Loucy (cell line): ENCODE data around the gene JAZF1.

Source experiments
- H2AFZ ChIP-seq: fragments of 200-600 bp; sonication (generic); 2 replicates; pipeline ENCODE4 v1.6.0; 2016; ENCODE audit warnings: antibody characterized with exemption, mild to moderate bottlenecking, low read length, moderate library complexity
- H3F3A ChIP-seq: fragments of 200-600 bp; 2 replicates; pipeline ENCODE4 v1.6.0; 2016; ENCODE audit warnings: antibody characterized with exemption, low read depth, mild to moderate bottlenecking
- H3K27me3 ChIP-seq: fragments of 200-600 bp; sonication (generic); 2 replicates; pipeline ENCODE4 v1.6.1; 2014; ENCODE audit warnings: low read length, mild to moderate bottlenecking; ENCODE audit not compliant: insufficient read depth, poor library complexity, severe bottlenecking
- H3K36me3 ChIP-seq: fragments of 200-600 bp; sonication (generic); 2 replicates; pipeline ENCODE4 v1.6.1; 2016; ENCODE audit warnings: low read length; ENCODE audit not compliant: insufficient read depth
- H3K4me1 ChIP-seq: fragments of 200-600 bp; sonication (generic); 2 replicates; pipeline ENCODE4 v1.5.1; 2014; ENCODE audit warnings: low read length, mild to moderate bottlenecking; ENCODE audit not compliant: insufficient read depth, poor library complexity, severe bottlenecking
- H3K4me2 ChIP-seq: fragments of 200-600 bp; sonication (generic); 2 replicates; pipeline ENCODE4 v1.6.0; 2014; ENCODE audit warnings: antibody characterized with exemption, low read length, low read depth, mild to moderate bottlenecking; ENCODE audit not compliant: poor library complexity, severe bottlenecking
- H3K4me3 ChIP-seq: fragments of 200-600 bp; sonication (generic); 2 replicates; pipeline ENCODE4 v1.5.1; 2014; ENCODE audit warnings: low read length, mild to moderate bottlenecking, mixed read lengths; ENCODE audit not compliant: poor library complexity, severe bottlenecking
- H3K79me2 ChIP-seq: fragments of 200-600 bp; sonication (generic); 2 replicates; pipeline ENCODE4 v1.6.1; 2014; ENCODE audit warnings: low read length; ENCODE audit not compliant: insufficient read depth
- H3K9ac ChIP-seq: fragments of 200-600 bp; sonication (generic); 2 replicates; pipeline ENCODE4 v1.6.0; 2014; ENCODE audit warnings: mild to moderate bottlenecking, low read depth, low read length, moderate library complexity; ENCODE audit not compliant: poor library complexity, severe bottlenecking
- H3K9me2 ChIP-seq: fragments of 200-600 bp; sonication (generic); replicated peaks from 2 replicates; pipeline ENCODE4 v1.6.1; 2016; ENCODE audit warnings: low read depth, low read length, mixed read lengths
- H3K9me3 ChIP-seq: fragments of 200-600 bp; sonication (generic); 2 replicates; pipeline ENCODE4 v1.6.1; 2014; ENCODE audit warnings: mild to moderate bottlenecking, antibody characterized with exemption, low read length, low read depth; ENCODE audit not compliant: insufficient read depth
- H4K20me1 ChIP-seq: fragments of 200-600 bp; sonication (generic); 2 replicates; pipeline ENCODE4 v1.6.0; 2014; ENCODE audit warnings: antibody characterized with exemption, low read length, mild to moderate bottlenecking; ENCODE audit not compliant: insufficient read depth, poor library complexity, severe bottlenecking
- EZH2phosphoT487 ChIP-seq: fragments of 200-600 bp; IDR thresholded peaks from 2 replicates; pipeline ENCODE4 v1.6.1; 2018; ENCODE audit warnings: antibody characterized with exemption, mild to moderate bottlenecking, moderate library complexity, borderline replicate concordance
- TF ChIP-seq, protein P1 (sequence below): fragments of 200-600 bp; sonication (generic); conservative IDR thresholded peaks from 2 replicates; pipeline ENCODE4 v1.5.1; 2014; ENCODE audit warnings: mild to moderate bottlenecking, antibody characterized with exemption, low read length

JAZF1 gene

DNA sequence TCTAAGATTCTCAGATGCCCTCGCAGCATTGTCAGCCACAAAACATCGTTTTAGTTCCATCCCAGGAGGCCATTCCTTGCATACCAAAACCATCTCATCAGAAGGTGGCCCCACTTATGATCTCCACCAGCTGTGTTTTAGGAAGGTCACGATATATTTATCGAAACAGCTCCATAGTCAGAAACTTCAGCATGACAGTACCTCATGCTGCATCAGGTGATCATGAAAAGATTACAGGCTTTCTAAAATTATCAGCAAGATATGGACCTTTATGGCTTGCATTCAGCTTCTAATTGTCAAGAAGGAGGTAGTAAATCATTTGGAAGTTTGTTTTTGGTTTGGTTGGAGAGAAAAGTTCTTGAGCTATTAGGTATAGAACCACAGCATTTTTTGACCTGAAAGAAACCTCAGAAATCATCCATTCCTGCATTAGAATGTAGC, 20.0 kb downstream of the JAZF1 start:
- Histone ChIP-seq H3K79me2 (no peaks in the 10 kb centered on the region), H3F3A (no peaks in the 10 kb centered on the region), H3K9me2 (no peaks in the 10 kb centered on the region), H3K9ac (no peak overlapping the region), H3K27me3 (no peaks in the 10 kb centered on the region), H3K4me1 (peaks cover 14% of the 10 kb centered on the region), H3K9me3 (no peaks in the 10 kb centered on the region), H3K4me2 (no peak overlapping the region), H2AFZ (no peak overlapping the region), H3K36me3 (no peaks in the 10 kb centered on the region), H4K20me1 (peaks cover 6% of the 10 kb centered on the region), H3K4me3 (no peak overlapping the region)
- TF ChIP-seq, protein P1, sequence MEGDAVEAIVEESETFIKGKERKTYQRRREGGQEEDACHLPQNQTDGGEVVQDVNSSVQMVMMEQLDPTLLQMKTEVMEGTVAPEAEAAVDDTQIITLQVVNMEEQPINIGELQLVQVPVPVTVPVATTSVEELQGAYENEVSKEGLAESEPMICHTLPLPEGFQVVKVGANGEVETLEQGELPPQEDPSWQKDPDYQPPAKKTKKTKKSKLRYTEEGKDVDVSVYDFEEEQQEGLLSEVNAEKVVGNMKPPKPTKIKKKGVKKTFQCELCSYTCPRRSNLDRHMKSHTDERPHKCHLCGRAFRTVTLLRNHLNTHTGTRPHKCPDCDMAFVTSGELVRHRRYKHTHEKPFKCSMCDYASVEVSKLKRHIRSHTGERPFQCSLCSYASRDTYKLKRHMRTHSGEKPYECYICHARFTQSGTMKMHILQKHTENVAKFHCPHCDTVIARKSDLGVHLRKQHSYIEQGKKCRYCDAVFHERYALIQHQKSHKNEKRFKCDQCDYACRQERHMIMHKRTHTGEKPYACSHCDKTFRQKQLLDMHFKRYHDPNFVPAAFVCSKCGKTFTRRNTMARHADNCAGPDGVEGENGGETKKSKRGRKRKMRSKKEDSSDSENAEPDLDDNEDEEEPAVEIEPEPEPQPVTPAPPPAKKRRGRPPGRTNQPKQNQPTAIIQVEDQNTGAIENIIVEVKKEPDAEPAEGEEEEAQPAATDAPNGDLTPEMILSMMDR = no peak
- TF ChIP-seq EZH2phosphoT487 = no peak

DNA sequence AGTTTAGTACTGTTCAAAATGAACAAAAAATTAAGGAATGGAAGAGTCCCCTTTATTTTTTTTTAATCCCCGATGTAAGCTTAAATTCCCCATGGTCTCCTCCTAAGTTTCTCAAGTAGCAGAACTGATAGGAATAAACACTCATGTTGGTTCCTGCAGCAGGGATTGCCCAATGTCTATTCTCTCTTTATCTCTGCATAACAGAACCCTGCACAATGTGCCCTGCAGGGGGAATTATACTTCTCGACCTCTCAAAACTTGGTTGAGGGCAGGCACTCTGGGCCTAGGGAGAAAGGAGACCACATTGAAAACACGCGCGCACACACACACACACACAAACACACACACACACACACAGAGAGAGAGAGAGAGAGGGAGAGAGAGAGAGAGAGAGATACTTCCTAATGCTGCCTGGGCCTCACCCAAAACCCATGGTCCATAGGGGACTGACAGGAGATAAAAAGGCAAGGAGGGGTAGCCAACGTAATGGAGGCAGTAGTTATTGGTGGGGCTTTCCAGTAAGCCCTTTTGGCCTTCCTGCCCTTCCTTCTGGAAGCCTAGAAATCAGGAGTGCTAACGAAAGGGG, 22.7 kb downstream of the JAZF1 start:
- peaks cover 26% of the 10 kb centered on the region for H3K4me1 ChIP-seq
- H3K27me3 ChIP-seq = no peaks in the 10 kb centered on the region
- peaks cover 6% of the 10 kb centered on the region for H4K20me1 ChIP-seq
- peaks cover 10% of the 10 kb centered on the region; the same call in 1 of the 2 replicates for H3K79me2 ChIP-seq
- no peak overlapping the region for H3K9ac ChIP-seq
- H3K36me3 ChIP-seq = no peaks in the 10 kb centered on the region
- no peak overlapping the region for H3K4me3 ChIP-seq
- H3K4me2 ChIP-seq = no peak overlapping the region
- TF ChIP-seq, protein P1 = no peak
- no peak for TF ChIP-seq EZH2phosphoT487
- no peak overlapping the region for H2AFZ ChIP-seq
- no peaks in the 10 kb centered on the region for H3K9me2 ChIP-seq
- H3K9me3 ChIP-seq = no peaks in the 10 kb centered on the region
- 0 out of 2 replicates have a peak, but pooled peaks cover 5% of the 10 kb centered on the region for H3F3A ChIP-seq

DNA sequence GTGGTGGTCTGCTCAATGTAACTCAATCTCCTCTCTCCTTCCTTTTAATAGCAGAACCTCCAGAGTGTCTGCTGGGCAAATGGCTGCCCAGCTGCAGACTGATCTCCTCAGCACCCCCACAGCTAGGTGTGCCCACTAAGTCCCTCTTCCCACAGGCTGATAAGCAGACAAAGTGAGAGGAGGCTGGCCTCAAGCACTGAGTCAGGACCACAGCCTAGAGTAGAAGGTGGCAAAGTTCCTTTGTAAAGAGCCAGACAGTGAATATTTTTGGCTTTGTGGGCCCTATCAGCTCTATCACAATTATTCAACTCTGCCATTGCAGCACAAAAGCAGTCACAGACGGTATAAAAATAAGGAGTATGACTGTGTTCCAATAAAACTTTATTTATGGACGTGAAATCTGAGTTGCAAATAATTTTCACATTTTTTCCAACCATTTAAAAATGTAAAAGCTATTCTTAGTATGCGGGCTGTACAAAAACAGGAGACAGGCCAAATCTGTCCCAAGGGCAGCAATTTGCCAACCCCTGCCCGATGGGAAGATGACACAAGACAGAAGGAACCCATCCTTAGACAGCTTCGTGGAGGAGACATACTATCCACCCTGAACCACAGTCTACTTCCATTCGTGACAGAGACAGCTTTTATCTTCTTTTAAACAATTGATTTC, 23.4 kb downstream of the JAZF1 start:
- H4K20me1 ChIP-seq = peaks cover 6% of the 10 kb centered on the region
- peaks cover 5% of the 10 kb centered on the region; the same call in 1 of the 2 replicates for H3F3A ChIP-seq
- H3K27me3 ChIP-seq = no peaks in the 10 kb centered on the region
- H3K79me2 ChIP-seq = peaks cover 10% of the 10 kb centered on the region; the same call in 1 of the 2 replicates
- H2AFZ ChIP-seq = no peak overlapping the region
- H3K36me3 ChIP-seq = no peaks in the 10 kb centered on the region
- no peak for TF ChIP-seq EZH2phosphoT487
- TF ChIP-seq, protein P1 = no peak
- no peak overlapping the region for H3K4me2 ChIP-seq
- H3K9ac ChIP-seq = no peak overlapping the region
- no peaks in the 10 kb centered on the region for H3K9me2 ChIP-seq
- H3K9me3 ChIP-seq = no peaks in the 10 kb centered on the region
- H3K4me1 ChIP-seq = peaks cover 34% of the 10 kb centered on the region
- no peak overlapping the region for H3K4me3 ChIP-seq
